ENCODE measurements around the gene CELF2. TPM values are rescaled to one million over a fixed set of nuclear protein-coding genes. Genes with fewer than 3 reads are reported as not detected.
A peak's percentile ranks its signal among the peaks of the same experiment; 100 is the strongest.

CELF2 gene
- total and polyA plus RNA-seq, 2 donors from 2014 or later = 1.7 to 39.2 TPM

- TF ChIP-seq CTCF (IDR thresholded peaks at IDR 0.05; ENCODE audit: borderline replicate concordance, extremely low read depth, insufficient read depth) = no peak
- H3K9ac ChIP-seq (ENCODE audit: low read length in 3 of 3) = no peak overlapping the region
- H3K36me3 ChIP-seq (ENCODE audit: control insufficient read depth in 2 of 3, insufficient read depth in 3 of 3, low read length in 3 of 3) = no peaks in the 10 kb centered on the region
- FAIRE-seq (no peak), DNase-seq (no peak)
- intact Hi-C loops (cut with DNase I) = no loop called here
- H3K27ac ChIP-seq (ENCODE audit: low read depth in 2 of 2, low read length in 2 of 2) = no peak overlapping the region
- H3K4me3 ChIP-seq (ENCODE audit: low read length in 3 of 3) = no peak overlapping the region
- H3K9me3 ChIP-seq (ENCODE audit: control insufficient read depth in 2 of 3, insufficient read depth in 1 of 3, low read length in 3 of 3) = peaks cover 0 to 7% (median 0%) of the 10 kb centered on the region in 3 donors
- no peaks in the 10 kb centered on the region for H3K27me3 ChIP-seq (ENCODE audit: control insufficient read depth, insufficient read depth, low read length)
- no peaks in the 10 kb centered on the region for H3K4me1 ChIP-seq (ENCODE audit: control insufficient read depth in 2 of 3, insufficient read depth in 2 of 3, low read depth in 1 of 3, low read length in 3 of 3)
These were observed 168.7 kb downstream of the CELF2 start for GRCh38 chr10:11186374-11186773.

GRCh38 chr10:11189582-11190376, 172.1 kb downstream of the CELF2 start:
- FAIRE-seq (no peak), DNase-seq (no peak)
- no peaks in the 10 kb centered on the region for H3K36me3 ChIP-seq (ENCODE audit: control insufficient read depth in 2 of 3, insufficient read depth in 3 of 3, low read length in 3 of 3)
- no peaks in the 10 kb centered on the region for H3K27me3 ChIP-seq (ENCODE audit: control insufficient read depth, insufficient read depth, low read length)
- no peak for TF ChIP-seq CTCF (IDR thresholded peaks at IDR 0.05; ENCODE audit: borderline replicate concordance, extremely low read depth, insufficient read depth)
- H3K4me1 ChIP-seq (ENCODE audit: control insufficient read depth in 2 of 3, insufficient read depth in 2 of 3, low read depth in 1 of 3, low read length in 3 of 3) = peaks cover 0 to 5% (median 0%) of the 10 kb centered on the region in 3 donors
- no peak overlapping the region for H3K9ac ChIP-seq (ENCODE audit: low read length in 3 of 3)
- H3K9me3 ChIP-seq (ENCODE audit: control insufficient read depth in 2 of 3, insufficient read depth in 1 of 3, low read length in 3 of 3) = peaks cover 0 to 6% (median 0%) of the 10 kb centered on the region in 3 donors
- intact Hi-C loops (cut with DNase I) = no loop called here
- H3K27ac ChIP-seq (ENCODE audit: low read depth in 2 of 2, low read length in 2 of 2) = no peak overlapping the region
- H3K4me3 ChIP-seq (ENCODE audit: low read length in 3 of 3) = no peak overlapping the region

- TF ChIP-seq CTCF (IDR thresholded peaks at IDR 0.05; ENCODE audit: borderline replicate concordance, extremely low read depth, insufficient read depth) = no peak
- no peak for FAIRE-seq
- H3K36me3 ChIP-seq (ENCODE audit: control insufficient read depth in 2 of 3, insufficient read depth in 3 of 3, low read length in 3 of 3) = no peaks in the 10 kb centered on the region
- H3K4me3 ChIP-seq (ENCODE audit: low read length in 3 of 3) = no peak overlapping the region
- peaks cover 0 to 5% (median 0%) of the 10 kb centered on the region in 3 donors for H3K4me1 ChIP-seq (ENCODE audit: control insufficient read depth in 2 of 3, insufficient read depth in 2 of 3, low read depth in 1 of 3, low read length in 3 of 3)
- no peaks in the 10 kb centered on the region for H3K9me3 ChIP-seq (ENCODE audit: control insufficient read depth in 2 of 3, insufficient read depth in 1 of 3, low read length in 3 of 3)
- no peak overlapping the region for H3K9ac ChIP-seq (ENCODE audit: low read length in 3 of 3)
- H3K27ac ChIP-seq (ENCODE audit: low read depth in 2 of 2, low read length in 2 of 2) = no peak overlapping the region
- no peaks in the 10 kb centered on the region for H3K27me3 ChIP-seq (ENCODE audit: control insufficient read depth, insufficient read depth, low read length)
- peak in 4 of 5 donors; percentile 50 to 62 (median 56) for DNase-seq
- intact Hi-C loops (cut with DNase I) = no loop called here
These were observed 173.5 kb downstream of the CELF2 start for GRCh38 chr10:11191190-11191589.

All from kidney (tissue), 14 donors.